GM19467 (cell line): ENCODE results near the gene PCYT1A.
"Not testable (repeated sequence)": the region's sequence is repeated elsewhere in the genome, so short reads cannot be mapped to it uniquely, and the experiment has no call there.

ENCODE experiments used
- ATAC-seq: cut with Tn5 transposase; IDR thresholded peaks from one replicate; pipeline ENCODE4 v1.9.1; 2021; ENCODE audit warnings: mild to moderate bottlenecking, moderate library complexity; ENCODE audit not compliant: unreplicated experiment

PCYT1A gene

GRCh38 chr3:196216681-196217211 is 70.8 kb downstream of the PCYT1A start:
- no peak for ATAC-seq

DNA sequence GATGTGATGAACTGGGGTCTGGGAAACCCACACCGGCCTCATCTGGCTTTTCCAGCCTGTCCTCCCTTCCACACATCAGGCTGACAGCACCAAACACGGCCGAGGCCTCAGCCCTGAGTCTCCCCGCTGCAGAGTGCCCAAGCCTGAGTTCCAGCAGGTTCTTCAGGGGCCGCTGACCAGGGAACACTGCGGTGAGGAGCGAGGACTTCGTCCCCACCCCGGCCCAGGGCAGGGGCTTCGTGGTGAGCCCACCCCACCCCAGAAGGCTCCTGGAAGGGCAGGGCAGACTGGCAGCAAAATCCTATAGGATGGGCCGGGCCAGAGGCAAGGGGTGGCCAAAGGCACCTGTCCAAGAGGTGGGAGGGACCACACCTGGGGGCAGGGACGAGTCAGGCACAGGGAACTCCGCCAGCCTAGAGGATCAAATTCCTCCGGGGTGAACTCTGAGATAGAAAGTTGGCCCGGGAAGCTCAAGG is 71.4 kb downstream of the PCYT1A start, which contains the start of gene SLC51A:
Gene SLC51A (plus strand): TSS at position 446 of the 476 bp plus-strand sequence. CDS start 179 bp downstream, outside the sequence.
- no peak for ATAC-seq

DNA sequence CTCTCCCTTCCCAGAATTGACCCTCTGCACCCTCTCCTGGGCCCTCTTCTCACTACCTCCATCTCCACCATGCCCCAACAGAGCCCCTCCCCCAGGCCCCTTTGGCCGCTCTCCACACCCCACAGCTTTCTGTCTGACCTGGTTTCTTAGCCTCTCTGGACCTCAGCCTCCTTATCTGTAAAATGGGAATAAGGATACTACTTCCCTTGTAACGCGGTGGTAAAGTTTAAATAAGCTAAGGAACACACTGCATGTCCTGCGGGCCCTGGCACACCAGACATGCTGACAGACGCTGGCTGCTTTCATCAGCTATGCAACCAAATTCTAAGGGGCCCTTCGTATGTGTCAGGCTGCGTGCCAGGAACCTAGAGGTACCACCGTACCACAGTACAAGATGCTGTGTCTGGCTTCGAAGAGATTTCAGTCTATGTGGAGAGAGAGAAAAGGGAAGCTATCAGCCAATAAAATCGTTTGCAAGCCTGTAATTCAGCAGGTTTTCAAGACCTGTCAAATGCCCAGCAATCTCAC is 72.0 kb downstream of the PCYT1A start:
- ATAC-seq: no peak

DNA sequence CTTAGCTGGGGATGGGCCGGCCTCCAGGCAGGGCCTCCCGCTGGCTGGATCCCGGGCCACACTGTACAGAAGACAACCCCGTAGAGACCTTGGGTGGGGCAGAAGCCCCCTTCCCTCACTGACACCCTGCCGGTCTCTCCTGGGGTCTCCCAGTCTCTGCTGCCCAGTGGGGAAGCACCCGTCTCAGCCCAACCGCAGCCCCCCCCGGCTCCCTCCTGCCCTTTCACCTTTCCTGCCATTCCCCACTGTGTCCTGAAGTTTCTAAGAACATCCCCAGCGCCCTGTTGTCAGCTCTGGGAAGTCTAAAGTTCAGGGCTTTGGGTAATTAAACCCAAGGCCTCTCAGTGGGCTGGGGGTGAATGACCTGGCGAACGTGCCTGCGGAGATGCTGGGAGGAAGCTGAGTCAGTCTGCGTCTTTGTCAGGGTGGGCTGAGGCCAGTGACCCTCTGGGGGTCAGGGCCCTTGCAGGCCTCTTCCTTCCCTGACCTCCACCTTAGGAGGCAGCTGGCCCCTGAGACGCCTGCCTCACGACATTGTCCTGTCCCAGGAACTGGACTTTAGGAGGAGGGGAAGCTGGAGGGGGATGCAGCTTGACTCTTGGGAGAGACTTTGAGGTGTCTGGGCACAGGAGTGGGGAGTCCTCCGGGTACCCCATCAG is 72.6 kb downstream of the PCYT1A start:
- ATAC-seq: no peak

DNA sequence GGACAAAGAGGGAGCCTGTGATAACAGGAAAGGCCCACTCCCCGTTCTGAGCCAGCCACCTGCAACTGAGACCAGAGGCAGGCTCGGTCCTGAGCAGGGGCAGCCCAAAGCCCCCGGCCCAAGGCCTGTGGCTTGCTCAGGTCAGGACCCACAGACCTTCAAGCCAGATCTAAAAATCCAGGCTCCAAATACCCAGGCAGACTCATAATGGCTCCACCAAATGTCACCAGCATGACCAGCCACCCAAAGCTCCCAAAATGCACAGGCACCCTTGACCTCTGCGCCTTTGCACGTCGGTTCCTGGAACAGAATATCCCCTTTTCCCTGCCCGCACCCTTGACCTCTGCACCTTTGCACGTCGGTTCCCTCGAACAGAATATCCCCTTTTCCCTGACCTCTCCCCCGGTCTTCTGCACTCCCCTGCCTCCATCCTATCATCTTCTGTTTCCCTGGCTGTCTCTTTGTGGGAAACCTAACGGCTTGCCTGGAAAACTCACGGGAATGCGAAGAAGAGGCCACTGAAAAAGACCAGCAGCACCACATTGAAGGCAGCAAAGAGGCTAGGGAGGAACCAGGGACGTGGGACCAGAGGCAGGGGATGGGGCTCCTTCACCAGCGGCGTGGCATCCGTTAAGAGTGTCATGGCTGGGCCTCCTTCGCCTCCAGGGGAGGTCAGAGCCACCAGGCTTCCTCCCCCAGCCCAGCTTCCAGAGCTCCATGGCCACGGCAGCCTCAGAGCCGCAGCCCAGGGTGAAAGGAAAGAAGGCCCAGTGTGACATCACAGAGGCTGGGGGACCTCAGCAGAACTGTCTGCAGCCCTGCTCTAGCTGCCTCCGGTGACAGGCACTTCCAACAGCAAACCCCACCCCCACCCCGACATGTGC is 76.6 kb downstream of the PCYT1A start, which contains the start of gene ZDHHC19:
Gene ZDHHC19 (minus strand): TSS at position 728 of the 884 bp plus-strand sequence. CDS start 85 bp downstream, at position 643.
- no peak for ATAC-seq

DNA sequence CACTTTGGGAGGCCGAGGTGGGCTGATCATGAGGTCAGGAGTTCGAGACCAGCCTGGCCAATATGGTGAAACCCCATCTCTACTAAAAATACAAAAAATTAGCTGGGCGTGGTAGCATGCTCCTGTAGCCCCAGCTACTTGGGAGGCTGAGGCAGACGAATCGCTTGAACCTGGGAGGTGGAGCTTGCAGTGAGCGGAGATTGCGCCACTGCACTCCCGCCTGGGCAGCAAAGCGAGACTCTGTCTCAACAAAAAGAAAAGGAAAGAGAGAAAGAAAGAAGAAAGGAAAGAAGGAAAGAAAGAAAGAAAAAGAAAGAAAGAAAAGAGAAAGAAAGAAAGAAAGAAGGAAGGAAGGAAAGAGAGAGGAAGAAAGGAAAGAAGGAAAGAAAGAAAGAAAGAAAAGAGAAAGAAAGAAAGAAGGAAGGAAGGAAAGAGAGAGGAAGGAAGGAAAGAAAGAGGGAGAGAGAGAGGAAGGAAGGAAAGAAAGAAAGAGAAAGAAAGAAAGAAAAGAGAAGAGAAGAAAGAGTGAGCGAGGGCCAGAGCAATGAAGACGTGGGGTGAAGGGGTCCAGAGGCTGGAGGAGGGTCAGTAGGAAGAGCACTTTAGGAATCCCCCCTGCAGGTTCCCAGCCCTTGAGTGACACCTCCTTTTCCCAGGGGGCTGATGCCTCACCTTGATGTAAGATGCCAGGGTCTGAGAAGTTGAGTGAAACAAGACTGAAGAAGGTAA is 77.4 kb downstream of the PCYT1A start:
- ATAC-seq: not testable (repeated sequence)

DNA sequence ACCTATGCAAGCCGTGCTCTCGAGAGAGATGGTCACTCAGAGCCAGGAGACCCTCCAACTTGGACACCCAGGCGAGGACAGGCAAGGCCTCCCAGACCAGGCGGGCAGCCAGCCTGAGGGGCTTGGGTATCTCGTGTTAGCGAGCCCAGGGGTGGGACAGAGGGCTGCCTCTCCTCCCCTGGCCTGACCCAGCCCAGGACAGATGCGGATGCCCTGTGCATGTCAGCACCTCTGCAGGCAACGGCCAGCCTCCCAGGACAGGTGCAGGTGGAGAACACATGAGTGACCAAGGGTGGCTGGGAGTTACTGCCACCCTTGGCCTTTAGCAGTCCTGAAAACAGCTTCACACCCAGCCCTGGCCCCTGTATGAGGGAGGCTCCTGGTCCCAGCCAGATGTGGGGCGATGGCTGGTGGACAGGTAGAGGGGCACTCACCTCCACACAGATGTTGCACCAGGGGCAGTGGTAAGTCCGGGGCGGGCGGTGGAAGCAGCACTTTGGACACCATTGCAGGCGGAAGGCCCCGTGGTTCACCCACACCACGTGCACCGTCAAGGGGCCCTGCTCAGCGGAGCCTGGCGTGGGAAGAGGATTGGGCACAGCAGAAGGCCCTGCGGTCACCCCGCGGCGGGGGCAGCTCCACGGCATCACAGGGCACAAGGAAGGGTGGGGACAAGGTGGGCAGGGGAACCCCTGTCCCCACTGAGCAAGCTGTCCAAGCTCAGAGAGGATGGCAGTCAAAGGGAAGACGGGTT is 78.4 kb downstream of the PCYT1A start:
- no peak for ATAC-seq

GRCh38 chr3:196207833-196208607 is 79.5 kb downstream of the PCYT1A start:
- no peak for ATAC-seq

- no peak for ATAC-seq
Measured at GRCh38 chr3:196207159-196207832, 80.2 kb downstream of the PCYT1A start.

DNA sequence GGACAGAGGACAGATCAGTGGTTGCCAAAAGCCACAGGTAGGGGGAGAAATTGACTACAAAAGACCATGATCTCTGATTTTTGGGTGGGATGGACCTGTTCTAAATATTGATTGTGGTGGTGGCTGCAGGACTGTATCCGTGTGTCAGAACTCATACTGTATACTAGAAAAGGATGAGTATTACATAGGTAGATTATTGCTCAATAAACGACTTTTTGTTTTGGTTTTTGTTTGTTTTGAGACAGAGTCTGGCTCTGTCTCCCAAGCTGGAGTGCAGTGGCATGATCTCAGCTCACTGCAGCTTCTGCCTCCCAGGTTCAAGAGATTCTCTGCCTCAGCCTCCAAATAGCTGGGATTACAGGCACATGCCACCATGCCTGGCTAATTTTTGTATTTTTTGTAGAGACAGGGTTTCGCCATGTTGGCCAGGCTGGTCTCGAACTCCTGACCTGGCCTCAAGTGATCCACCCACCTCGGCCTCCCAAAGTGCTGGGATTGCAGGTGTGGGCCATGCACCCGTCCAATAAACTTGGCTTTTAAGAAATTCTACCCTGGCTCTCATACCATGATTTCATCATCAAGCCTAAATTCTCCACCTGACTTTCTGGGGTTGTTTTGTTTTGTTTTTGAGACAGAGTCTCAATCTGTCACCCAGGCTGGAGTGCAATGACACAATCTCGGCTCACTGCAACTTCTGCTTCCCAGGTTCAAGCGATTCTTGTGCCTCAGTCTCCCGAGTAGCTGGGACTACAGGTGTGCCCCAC is 81.9 kb downstream of the PCYT1A start:
- ATAC-seq: not testable (repeated sequence)

DNA sequence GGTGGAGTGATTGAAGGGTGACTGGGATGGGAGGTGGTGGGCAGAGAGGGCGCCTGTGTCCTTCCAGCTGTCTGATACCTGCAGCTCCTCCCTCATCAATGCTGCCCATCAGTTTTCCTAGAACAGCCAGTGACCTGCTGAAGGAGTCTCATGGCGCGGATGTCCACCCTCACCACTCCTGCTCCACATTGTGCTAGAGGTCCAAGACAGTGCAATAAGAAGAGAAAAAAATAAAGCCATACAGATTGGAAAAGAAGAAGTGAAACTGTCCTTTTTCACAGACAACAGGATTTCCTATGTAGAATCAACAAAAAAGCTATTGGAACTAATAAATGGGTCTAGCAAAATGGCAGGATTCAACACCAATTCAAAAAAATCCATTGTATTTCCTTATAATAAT is 83.7 kb downstream of the PCYT1A start:
- ATAC-seq: no peak

- no peak for ATAC-seq
Measured at GRCh38 chr3:196202516-196202970, 85.0 kb downstream of the PCYT1A start.

GRCh38 chr3:196198771-196199753 is 88.5 kb downstream of the PCYT1A start:
- no peak for ATAC-seq

DNA sequence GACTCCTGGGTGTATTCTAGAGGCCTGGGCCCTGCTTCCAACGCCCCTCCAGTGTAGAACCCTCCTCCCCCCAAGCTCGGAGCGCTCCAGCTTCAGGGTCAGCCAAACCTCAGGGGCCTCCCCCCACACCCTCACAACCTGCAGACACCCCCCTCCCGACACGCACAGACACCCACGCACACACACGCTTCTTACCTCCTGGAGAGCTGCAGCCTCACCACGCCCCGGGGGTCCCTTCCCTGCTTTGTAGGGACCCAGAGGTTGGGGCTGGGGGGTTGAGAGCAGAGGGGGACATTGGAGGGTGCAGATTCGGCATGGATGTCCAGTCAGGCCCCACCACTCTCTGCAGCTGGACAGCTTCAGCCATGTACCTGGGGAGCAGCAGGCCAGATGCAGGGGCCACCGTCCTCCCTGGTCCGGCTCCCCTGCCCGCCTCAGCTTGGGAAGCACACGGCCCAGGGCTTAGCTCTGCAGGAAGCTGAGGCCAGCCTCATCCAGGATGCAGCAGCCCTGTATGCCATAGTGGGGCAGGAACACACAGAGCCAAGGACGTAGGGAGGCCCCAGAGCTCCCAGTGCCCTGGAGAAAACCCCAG is 89.3 kb downstream of the PCYT1A start:
- no peak for ATAC-seq

DNA sequence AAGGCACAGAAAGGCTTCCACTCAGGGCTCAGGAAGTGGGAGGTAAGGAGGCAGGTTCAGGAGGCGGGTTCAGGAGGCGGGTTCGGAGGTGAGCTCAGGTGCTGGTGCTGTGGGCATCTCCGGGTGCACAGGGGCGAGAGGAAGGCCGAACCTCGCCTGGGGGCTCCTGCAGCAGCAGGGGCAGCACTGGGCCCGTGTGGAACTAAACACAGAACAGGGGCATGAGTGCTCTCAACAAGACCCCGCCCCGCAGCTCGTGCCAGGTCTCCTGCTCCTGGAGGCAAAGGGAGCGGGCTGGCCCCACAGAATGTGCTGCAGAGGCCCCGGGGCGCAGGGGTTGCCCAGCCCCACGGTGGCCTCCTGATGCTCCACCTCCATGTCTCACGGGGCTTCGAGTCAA is 90.0 kb downstream of the PCYT1A start:
- ATAC-seq: no peak

DNA sequence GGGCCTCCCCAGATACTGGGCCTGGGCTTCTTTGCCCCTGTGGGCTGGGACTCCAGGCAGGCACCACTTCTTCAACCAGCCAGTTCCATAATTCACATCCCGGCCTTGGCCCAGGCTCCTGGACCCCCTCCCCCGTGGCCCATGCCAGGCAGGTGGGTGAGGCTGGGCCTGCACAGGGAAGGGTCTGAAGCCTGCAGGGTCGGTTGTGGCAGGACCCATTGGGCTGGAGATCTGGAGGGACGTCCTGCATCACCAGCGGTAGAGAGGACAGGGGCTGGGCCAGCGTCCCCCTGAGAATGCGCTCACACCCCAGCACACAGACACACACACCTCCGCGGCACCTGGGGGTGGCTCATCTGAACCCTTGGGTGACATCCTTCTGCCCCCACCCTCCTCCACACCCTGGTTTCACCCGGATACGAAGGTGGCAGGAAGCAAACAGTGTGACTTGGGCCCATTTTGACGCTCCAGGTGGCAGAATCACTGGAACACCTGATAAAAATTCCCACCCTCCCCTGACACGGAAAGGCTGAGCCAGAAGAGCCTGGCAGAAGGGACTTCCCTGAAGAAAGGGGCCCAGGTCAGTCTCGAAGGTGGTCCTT is 91.8 kb downstream of the PCYT1A start:
- no peak for ATAC-seq
